Ecto neural progenitor cell (in vitro differentiated cells): ENCODE measurements around the gene GNAQ.

Source experiments
- DNase-seq: peaks from one replicate; pipeline ENCODE4 v3.0.0-alpha.2; 2018; ENCODE audit warnings: low spot score

GNAQ gene

DNA sequence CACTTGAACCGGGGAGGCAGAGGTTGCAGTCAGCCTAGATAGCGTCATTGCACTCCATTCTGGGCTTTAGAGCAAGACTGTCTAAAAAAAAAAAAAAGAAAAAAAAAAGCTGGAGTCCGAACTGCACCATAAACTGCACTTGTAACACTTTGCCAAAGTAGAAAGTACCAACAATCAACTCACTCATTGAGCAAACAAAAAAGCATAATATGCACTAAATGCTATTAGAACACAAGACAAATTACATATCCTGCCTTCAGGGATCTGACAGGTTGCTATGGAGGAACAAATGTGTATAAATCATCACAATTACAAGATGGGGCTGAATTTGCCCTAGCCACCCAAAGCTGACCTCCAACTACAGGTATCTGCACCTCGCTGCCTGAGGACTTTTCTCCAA lies 27.9 kb downstream of the GNAQ start:
- DNase-seq: no peak

DNA sequence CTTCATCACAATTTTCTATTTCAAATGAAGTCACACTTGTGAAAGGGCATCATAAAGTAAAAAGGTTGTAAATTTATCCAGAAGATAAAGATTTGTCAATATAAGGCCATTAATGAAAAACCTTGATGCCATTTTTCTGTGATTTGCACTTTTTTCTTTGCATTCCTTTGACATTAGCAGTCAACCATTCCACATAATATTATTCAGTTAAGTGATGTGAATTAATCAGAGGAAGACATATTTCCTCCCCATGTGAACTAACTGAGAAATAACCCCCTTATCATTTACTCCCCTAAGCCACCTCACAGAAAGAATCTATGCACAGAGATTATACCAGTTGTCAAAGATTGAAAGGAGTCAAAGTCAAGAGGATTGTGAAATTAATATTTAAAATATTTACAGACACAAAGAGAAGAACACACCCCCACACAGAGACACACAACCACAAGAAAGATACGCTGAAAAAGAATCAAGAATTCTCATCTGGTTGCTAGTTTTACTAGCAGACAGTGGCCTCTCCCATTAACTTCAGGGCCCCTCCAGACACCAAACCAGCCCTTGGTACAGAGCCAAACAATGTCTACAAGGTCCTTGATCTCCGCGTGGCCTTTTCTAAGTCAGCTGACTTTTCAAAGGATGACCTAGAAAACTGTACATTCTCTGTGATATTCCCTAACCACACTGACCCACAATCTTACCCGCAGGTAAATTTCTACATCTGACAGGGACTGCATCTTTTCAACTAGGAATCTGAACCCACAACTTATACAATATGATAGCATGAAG lies 29.5 kb downstream of the GNAQ start:
- no peak for DNase-seq

DNA sequence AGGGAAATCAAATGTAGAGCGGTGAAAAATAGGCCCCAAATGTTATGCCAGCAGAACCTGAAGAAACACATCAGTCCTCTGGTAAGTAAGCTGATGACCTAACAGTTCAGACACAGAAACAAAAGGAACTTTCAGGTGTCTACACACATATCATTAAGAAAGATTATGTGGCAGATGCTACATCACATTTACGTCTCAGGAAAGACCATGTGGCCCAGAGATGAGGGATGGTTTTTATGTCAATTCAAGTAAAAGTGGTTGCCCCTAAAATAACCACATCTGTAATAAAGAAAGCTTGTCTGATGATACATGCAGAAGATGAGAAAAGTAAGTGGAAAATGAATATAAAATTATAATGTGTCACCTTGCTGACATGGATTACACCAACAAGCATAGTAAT lies 31.4 kb downstream of the GNAQ start:
- DNase-seq: no peak

- DNase-seq: no peak
These were observed 32.4 kb downstream of the GNAQ start for GRCh38 chr9:77999231-77999631.

GRCh38 chr9:77997611-77998284 lies 33.9 kb downstream of the GNAQ start:
- no peak for DNase-seq

DNA sequence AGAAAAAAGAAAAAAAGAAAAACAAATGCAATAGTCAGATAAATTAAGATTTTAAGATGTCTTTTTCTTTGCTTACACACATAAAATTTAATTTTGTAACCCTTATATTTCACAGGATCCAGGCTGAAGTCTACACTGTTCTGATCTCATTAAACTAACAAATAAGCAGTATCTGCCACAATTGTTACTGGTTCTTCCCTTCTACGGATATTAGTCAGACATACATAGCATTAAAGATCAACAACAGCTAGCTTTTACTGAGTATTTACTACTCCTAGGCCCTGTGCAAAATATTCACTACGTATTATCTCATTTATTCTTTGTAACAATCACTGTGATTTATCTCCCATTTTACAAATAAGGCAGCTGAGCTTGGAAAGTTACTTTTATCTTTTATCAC lies 34.9 kb downstream of the GNAQ start:
- no peak for DNase-seq

GRCh38 chr9:77991191-77991590 lies 40.4 kb downstream of the GNAQ start:
- no peak for DNase-seq

DNA sequence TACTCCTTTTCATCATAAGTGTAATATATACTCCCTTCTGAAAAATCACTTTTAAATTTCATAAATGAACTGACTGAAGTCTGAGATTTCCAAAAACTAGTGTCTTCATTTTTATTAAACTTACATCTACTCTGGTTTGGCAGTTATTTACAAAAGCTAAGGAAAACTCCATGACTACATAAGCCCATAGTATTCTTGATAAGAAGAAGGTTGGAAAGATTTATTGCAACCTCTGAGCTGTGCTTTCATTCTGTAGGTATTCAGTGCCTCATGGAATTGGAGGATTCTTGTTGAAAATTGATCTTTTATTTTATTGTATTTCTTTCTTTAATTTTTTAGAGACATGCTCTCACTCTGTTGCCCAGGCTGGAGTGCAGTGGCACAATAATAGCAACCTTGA lies 41.7 kb downstream of the GNAQ start:
- DNase-seq: no peak

- no peak for DNase-seq
These were observed 42.2 kb downstream of the GNAQ start for GRCh38 chr9:77989458-77989857.

GRCh38 chr9:77988630-77989029 lies 43.0 kb downstream of the GNAQ start:
- DNase-seq: no peak

DNA sequence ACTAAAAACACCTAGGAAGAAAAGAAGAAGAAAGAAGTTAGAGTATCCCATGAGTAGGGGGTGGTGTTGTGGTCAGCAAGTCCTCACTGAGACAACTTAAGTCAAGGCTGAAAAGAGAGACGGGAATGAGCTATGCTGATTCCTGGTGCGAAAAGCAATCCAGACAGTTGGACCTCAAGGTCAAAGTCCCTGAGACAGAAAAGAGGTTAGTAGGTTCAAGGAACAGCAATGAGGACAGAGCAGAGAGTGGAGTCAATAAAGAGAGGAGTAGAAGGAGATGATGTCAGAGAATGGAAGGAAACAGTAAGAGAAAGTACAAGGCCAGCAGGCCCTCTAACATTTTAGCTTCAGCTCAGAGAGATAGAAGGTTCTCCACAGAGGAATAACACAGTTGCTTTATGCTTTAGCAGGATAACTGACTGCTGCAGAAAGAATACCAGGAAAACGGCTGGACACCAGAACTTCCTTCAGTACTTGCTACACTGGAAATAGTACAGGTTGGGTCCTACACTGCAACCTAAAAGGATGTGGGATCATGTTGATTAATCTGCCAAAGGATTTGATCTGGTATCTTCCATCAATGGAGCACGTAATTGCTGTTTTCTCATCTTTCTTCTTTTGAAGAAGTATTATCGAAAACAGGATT lies 43.6 kb downstream of the GNAQ start:
- DNase-seq: no peak

GRCh38 chr9:77987081-77987656 lies 44.4 kb downstream of the GNAQ start:
- no peak for DNase-seq

- no peak for DNase-seq
These were observed 45.6 kb downstream of the GNAQ start for GRCh38 chr9:77985996-77986395.

DNA sequence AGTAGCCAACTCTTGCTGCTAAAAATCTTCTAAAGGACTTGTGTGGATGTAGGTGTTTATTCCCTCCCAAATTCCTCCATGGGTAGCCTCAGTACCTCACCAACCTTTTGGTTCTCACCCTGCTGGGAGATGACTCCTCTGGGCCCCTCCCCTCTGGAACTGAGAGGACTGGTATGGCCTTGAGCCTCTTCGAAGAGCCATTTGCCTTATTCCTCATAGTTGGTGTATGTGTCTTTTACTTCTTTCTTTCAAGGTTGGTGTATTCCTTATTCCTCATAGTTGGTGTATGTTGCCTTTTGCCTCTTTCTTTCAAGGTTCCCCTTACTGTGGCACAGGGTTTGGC lies 48.3 kb downstream of the GNAQ start:
- DNase-seq: no peak

- DNase-seq: no peak
These were observed 48.9 kb downstream of the GNAQ start for GRCh38 chr9:77982581-77983319.

DNA sequence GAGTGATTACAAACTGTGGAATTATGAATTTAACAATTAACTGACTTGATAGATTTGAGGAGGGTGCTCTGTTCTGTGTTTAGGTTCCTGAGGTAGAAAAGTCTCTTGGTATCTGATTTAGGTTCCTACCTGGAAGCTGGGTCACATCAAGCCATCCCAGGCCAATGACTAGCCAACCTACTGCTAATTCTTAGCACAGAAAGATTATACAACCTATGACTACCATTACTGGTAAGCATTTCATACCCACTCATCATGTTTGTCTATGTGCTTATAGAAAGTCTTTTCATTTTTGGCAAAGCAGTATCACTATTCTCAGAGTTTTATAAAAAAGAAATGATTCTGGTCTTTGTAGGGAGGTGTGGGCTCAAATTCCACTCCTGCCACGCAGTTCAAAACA lies 49.7 kb downstream of the GNAQ start:
- no peak for DNase-seq

DNA sequence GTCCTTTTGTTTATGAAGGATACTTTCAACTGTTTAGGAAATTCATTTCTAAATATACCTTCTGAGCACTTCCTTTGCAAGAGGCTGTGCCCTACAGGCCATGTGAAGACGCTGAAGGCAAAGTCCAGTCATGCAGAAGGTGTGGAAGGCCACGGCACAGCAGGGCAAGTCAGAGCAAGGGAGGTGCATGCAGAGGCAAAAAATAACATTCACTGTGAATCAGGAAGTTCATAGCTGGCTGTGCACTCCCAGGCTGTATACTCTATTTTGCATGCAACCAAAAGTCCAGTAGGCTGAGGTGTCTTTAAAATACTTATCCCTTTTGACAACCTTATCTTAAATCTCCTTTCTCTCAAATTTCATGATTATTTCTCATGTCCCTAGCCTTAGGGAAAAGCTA lies 50.3 kb downstream of the GNAQ start:
- DNase-seq: no peak

- no peak for DNase-seq
These were observed 51.0 kb downstream of the GNAQ start for GRCh38 chr9:77980622-77981021.

DNA sequence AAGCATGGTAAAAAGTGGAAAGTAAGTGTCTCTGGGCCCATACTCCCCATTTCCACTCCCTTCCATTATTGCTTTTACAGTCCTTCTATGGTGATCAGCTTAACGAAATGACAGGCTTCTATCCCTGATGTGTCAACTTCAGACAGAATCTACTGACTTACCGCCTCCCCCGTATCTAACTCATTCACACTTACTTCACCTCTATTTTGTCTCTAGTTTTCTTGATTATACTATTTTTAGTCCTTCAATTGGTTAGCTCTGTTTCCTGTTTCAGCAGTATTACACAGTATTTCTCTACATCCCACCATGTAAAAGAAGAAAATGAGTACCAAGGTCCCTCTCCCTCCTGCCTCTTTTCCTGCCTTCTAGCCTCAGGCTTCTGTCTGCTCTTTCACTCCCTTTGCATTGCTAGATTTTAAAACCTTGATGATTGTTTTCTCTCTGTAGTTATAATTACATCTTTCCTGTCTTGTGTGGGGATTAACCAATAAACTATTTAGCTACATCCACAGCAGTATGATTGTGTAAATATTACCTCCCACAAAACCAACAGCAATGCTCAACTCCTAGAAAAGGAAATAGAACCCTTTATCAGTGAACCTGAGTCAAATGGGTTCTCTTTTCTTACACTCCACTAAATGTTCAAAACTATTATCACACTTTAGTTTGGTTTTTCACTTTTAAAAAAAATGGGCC lies 53.4 kb downstream of the GNAQ start:
- no peak for DNase-seq

DNA sequence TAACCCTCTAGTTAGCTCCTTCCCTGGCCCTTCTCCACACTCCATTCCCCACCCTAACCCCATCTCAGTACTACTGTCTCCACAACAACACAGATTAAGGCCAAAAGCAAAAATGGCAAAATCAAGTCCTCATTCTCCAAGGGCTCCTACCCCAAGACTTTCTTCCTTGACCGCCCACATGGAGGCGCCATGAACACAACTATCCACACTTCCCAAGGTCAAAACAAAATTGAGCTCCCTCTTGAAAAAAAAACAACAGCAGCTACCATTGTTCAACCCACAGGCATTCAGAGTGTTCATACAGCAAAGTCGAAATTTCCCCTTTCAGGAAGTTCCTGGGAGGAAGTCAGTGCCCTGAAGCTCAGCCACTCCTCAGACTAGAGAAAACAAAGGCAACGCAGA lies 54.4 kb downstream of the GNAQ start:
- DNase-seq: no peak

- no peak for DNase-seq
These were observed 55.8 kb downstream of the GNAQ start for GRCh38 chr9:77975806-77976205.

DNA sequence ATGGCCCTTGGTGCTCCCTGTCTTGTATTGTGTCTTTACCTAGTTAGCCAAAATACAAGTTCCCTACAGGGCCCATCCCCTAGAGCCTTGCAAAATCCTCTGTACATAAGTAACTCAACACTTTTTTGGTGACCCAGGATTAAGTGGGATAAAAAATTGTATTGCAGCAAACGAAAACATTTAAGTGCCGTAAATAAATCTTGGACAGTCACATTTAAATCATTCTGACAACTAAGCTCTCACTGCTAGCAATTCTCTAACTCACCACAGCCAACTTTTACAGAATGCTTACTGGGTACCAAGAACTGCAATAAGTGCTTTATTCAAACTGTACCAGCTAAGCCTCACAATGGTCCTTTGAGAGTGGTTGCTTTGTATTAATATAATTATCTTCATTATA lies 56.6 kb downstream of the GNAQ start:
- no peak for DNase-seq
